GM12878 (cell line): ENCODE results near the gene MUC5AC. TPM values are rescaled to one million over a fixed set of nuclear protein-coding genes. Genes with fewer than 3 reads are reported as not detected.

ENCODE experiments used
- ATAC-seq: fragments of 200-7000 bp; cut with Tn5 transposase; 3 replicates; pipeline ENCODE4 v1.9.1; 2020; ENCODE audit warnings: mild to moderate bottlenecking, moderate library complexity
- BruUV-seq: library from RNA; stranded (reverse); fragments of 400-500 nt; replicated peaks from 2 replicates; lab custom pipeline; 2021; lab: Mats Ljungman, UMichigan
- CTCF ChIA-PET: fragments of 300-600 bp; sonication (Branson Sonifier 250); formaldehyde crosslinking; extraction: SDS; loops from one replicate; lab custom pipeline; 2021; ENCODE audit warnings: inconsistent platforms; lab: Yijun Ruan, JAX
- POLR2A ChIA-PET: fragments of 350-600 bp; formaldehyde crosslinking; extraction: SDS; loops from one replicate; lab custom pipeline; 2021; ENCODE audit warnings: inconsistent platforms; lab: Charles Lee
- RAD21 ChIA-PET: fragments of 300-600 bp; sonication (Branson Sonifier 250); formaldehyde crosslinking; loops from one replicate; lab custom pipeline; 2023; ENCODE audit warnings: antibody characterized with exemption; ENCODE audit not compliant: unreplicated experiment; lab: Charles Lee
- SMC1A ChIA-PET: fragments of 300-600 bp; sonication (Branson Sonifier 250); formaldehyde crosslinking; loops from one replicate; lab custom pipeline; 2023; ENCODE audit not compliant: unreplicated experiment, uncharacterized antibody; lab: Charles Lee
- DNase-seq: peaks from one replicate; pipeline ENCODE4 v3.0.0-alpha.2; 2011; ENCODE audit warnings: low read depth, low spot score
- FAIRE-seq: peaks from 3 replicates; lab custom pipeline; 2011; peaks lifted over from hg19 to GRCh38; lab: Jason Lieb, UNC
- H2AFZ ChIP-seq: 2 replicates; pipeline ENCODE4 v1.6.0; 2011; ENCODE audit warnings: low read depth, low read length, control low read depth; ENCODE audit not compliant: control insufficient read depth
- H3K27ac ChIP-seq: 2 replicates; pipeline ENCODE4 v1.5.1; 2011; ENCODE audit warnings: control low read depth; ENCODE audit not compliant: control insufficient read depth, insufficient read depth
- H3K27me3 ChIP-seq, 2 experiments: replicated peaks in 1 of 2; 2 replicates each; pipeline versions ENCODE4 v1.6.0 to v1.6.1; 2011; ENCODE audit warnings: low read length in 1 of 2; ENCODE audit not compliant: control insufficient read depth in 2 of 2, insufficient read depth in 2 of 2
- H3K36me3 ChIP-seq, 2 experiments: 2 replicates each; pipeline ENCODE4 v1.5.1; 2011; ENCODE audit warnings: low read length in 1 of 2; ENCODE audit not compliant: control insufficient read depth in 2 of 2, insufficient read depth in 2 of 2
- H3K4me1 ChIP-seq: 2 replicates; pipeline ENCODE4 v1.6.1; 2011; ENCODE audit warnings: mild to moderate bottlenecking, low read length, moderate library complexity, mixed read lengths; ENCODE audit not compliant: control insufficient read depth, insufficient read depth
- H3K4me2 ChIP-seq: 2 replicates; pipeline ENCODE4 v1.6.0; 2011; ENCODE audit warnings: control low read depth; ENCODE audit not compliant: control insufficient read depth, insufficient read depth
- H3K4me3 ChIP-seq: fragments of 200-600 bp; sonication (generic); 2 replicates; pipeline ENCODE4 v1.5.1; 2016
- H3K79me2 ChIP-seq: 2 replicates; pipeline ENCODE4 v1.6.0; 2011; ENCODE audit warnings: low read length; ENCODE audit not compliant: control insufficient read depth, insufficient read depth
- H3K9ac ChIP-seq: 2 replicates; pipeline ENCODE4 v1.8.0; 2011; ENCODE audit warnings: low read length, control low read depth, mixed read lengths; ENCODE audit not compliant: control insufficient read depth, insufficient read depth
- H3K9me3 ChIP-seq: replicated peaks from 3 replicates; pipeline ENCODE4 v1.5.1; 2011; ENCODE audit warnings: mild to moderate bottlenecking, low read length; ENCODE audit not compliant: control insufficient read depth, insufficient read depth
- H4K20me1 ChIP-seq: 2 replicates; pipeline ENCODE4 v1.6.0; 2011; ENCODE audit not compliant: control insufficient read depth, insufficient read depth
- HDAC6 ChIP-seq: fragments of 200-600 bp; sonication (generic); IDR thresholded peaks from one replicate; pipeline ENCODE4 v1.8.0; 2017; ENCODE audit warnings: antibody characterized with exemption; ENCODE audit not compliant: unreplicated experiment
- NFYB ChIP-seq: IDR thresholded peaks from 2 replicates; pipeline ENCODE4 v1.6.1; 2011; ENCODE audit warnings: low read depth, mild to moderate bottlenecking, low read length, improper control_type of control experiment, moderate library complexity; ENCODE audit not compliant: insufficient read depth
- NRF1 ChIP-seq: conservative IDR thresholded peaks from 2 replicates; pipeline ENCODE4 v1.6.1; 2011; ENCODE audit warnings: mild to moderate bottlenecking, low read depth, low read length, improper control_type of control experiment
- RCOR1 ChIP-seq: conservative IDR thresholded peaks from 2 replicates; pipeline ENCODE4 v1.6.1; 2012; ENCODE audit warnings: low read depth, low read length, improper control_type of control experiment
- SMAD5 ChIP-seq: IDR thresholded peaks from 2 replicates; pipeline ENCODE4 v1.6.1; 2016; ENCODE audit warnings: antibody characterized with exemption, low read depth
- SMARCA5 ChIP-seq: fragments of 450-650 bp; IDR thresholded peaks from 2 replicates; pipeline ENCODE4 v1.6.1; 2017; ENCODE audit warnings: mild to moderate bottlenecking
- SUZ12 ChIP-seq: fragments of 200-600 bp; sonication (generic); IDR thresholded peaks from one replicate; pipeline ENCODE4 v1.6.1; 2018; ENCODE audit warnings: antibody characterized with exemption, mild to moderate bottlenecking; ENCODE audit not compliant: unreplicated experiment
- USF1 ChIP-seq: IDR thresholded peaks from 2 replicates; pipeline ENCODE4 v1.6.1; 2011; ENCODE audit warnings: borderline replicate concordance, low read depth, mild to moderate bottlenecking, moderate library complexity, mixed read lengths, low read length; ENCODE audit not compliant: insufficient read depth; ENCODE audit errors: extremely low read length
- USF2 ChIP-seq: IDR thresholded peaks from 2 replicates; pipeline ENCODE4 v1.6.1; 2011; ENCODE audit warnings: low read depth, low read length, improper control_type of control experiment, borderline replicate concordance
- ZNF384 ChIP-seq: IDR thresholded peaks from 2 replicates; pipeline ENCODE4 v1.6.1; 2012; ENCODE audit warnings: low read depth, mild to moderate bottlenecking, low read length, improper control_type of control experiment, borderline replicate concordance
- WGBS: methylation state at CpG from one replicate; pipeline ENCODE4 v1.1.6; 2016; ENCODE audit warnings: low lambda C conversion rate; ENCODE audit not compliant: insufficient replicate concordance, insufficient coverage; ENCODE audit errors: missing lambda C conversion rate; 5-methylcytosine and 5-hydroxymethylcytosine counted together
- in situ Hi-C: fragments of 300-500 bp; cut with MboI; formaldehyde crosslinking; loops from 9 replicates; pipeline ENCODE4 v1.14.3; 2018; ENCODE audit warnings: mixed read lengths
- intact Hi-C: fragments of 100-400 bp; cut with micrococcal nuclease; formaldehyde crosslinking; loops from one replicate; pipeline ENCODE4 v1.14.2; 2022; ENCODE audit not compliant: unreplicated experiment
- polyA plus RNA-seq, 11 experiments: library from polyadenylated mRNA; depleted of rRNA in 4 of 11; unstranded in 6 of 11; stranded (reverse) in 5 of 11; fragments of >200 nt; fragmentation: Nextera tagmentation in 4 of 11; fragmentation: Illumina TruSeq in 1 of 11; extraction: Ambion mirVana in 4 of 11; extraction: Trizol in 1 of 11; gene quantifications; 1 replicate in 1 of 11; 2 replicates in 10 of 11; pipeline versions ENCODE4 v1.2.1 to v1.2.3, GENCODE V29; 2011 to 2016; ENCODE audit warnings: inconsistent platforms in 2 of 11, missing spikeins in 2 of 11, low read depth in 1 of 11
- total RNA-seq, 4 experiments: library from RNA; depleted of rRNA in 3 of 4; stranded (reverse); fragments of >200 nt in 3 of 4; fragmentation: Illumina TruSeq in 1 of 4; extraction: Trizol in 1 of 4; gene quantifications; 2 replicates each; pipeline versions ENCODE4 v1.2.1 to v1.2.3, GENCODE V29; 2013 to 2021

The MUC5AC gene
- total and polyA plus RNA-seq, 10 of the 15 experiments (the other 5 are each of a cell fraction or from before 2014, with no cell fraction given) = under 0.01 to 0.01 TPM; not detected in 8

GRCh38 chr11:1111545-1112212 is 46.1 kb upstream of the MUC5AC start:
- POLR2A ChIA-PET = no interaction called here
- TF ChIP-seq NRF1 (no peak), USF1 (no peak), SMAD5 (no peak), HDAC6 (no peak), SMARCA5 (no peak), RCOR1 (no peak), USF2 (no peak), NFYB (no peak), ZNF384 (no peak), SUZ12 (no peak)
- Histone ChIP-seq H3K27me3 (no peaks in the 10 kb centered on the region), H3K9me3 (no peaks in the 10 kb centered on the region; the same call in 2 of the 3 replicates), H3K36me3 (no peaks in the 10 kb centered on the region), H3K4me1 (no peaks in the 10 kb centered on the region), H3K27ac (no peak overlapping the region), H3K4me2 (no peak overlapping the region), H3K79me2 (no peaks in the 10 kb centered on the region), H2AFZ (no peak overlapping the region), H4K20me1 (no peaks in the 10 kb centered on the region), H3K9ac (no peak overlapping the region), H3K4me3 (no peak overlapping the region)
- FAIRE-seq (no peak), DNase-seq (no peak), ATAC-seq (no peak)
- RAD21 ChIA-PET = no interaction called here
- BruUV-seq = no TSS peak
- in situ Hi-C loops = no loop called here
- SMC1A ChIA-PET = no interaction called here
- CTCF ChIA-PET = no interaction called here
- intact Hi-C loops = loop anchor here (10.0 kb wide), 1 partner anchor 463 kb away; the partner anchor contains the start of gene DUSP8
- 56% methylated on average over 10 of the region's 10 CpGs for WGBS
